ENCODE measurements around the gene CD300H.

The CD300H gene

GRCh38 chr17:74567397-74567796, at the start of gene CD300H:
CD300H (minus strand) TSS chr17:74567509.
- peak; percentile 8 to 39 for DNase-seq

- no peak for DNase-seq
Measured at GRCh38 chr17:74616696-74617095, 49.4 kb upstream of the CD300H start.

GRCh38 chr17:74612046-74612445, 44.7 kb upstream of the CD300H start:
- DNase-seq, result no peak

- no peak for DNase-seq
Measured at GRCh38 chr17:74610108-74610507, 42.8 kb upstream of the CD300H start.

- no peak for DNase-seq
Measured at GRCh38 chr17:74608511-74608910, 41.2 kb upstream of the CD300H start.

- DNase-seq, result no peak
Measured at GRCh38 chr17:74607221-74607620, 39.9 kb upstream of the CD300H start.

- no peak for DNase-seq
Measured at GRCh38 chr17:74606050-74606449, 38.7 kb upstream of the CD300H start.

- DNase-seq, result no peak
Measured at GRCh38 chr17:74605361-74605760, 38.1 kb upstream of the CD300H start.

GRCh38 chr17:74604761-74605160, 37.5 kb upstream of the CD300H start:
- DNase-seq, result no peak

GRCh38 chr17:74604200-74604599, 36.9 kb upstream of the CD300H start:
- no peak for DNase-seq

- DNase-seq, result no peak
Measured at GRCh38 chr17:74603746-74604145, 36.4 kb upstream of the CD300H start.

GRCh38 chr17:74603037-74603635, 35.8 kb upstream of the CD300H start:
- DNase-seq, result no peak

GRCh38 chr17:74601944-74602572, 34.7 kb upstream of the CD300H start:
- DNase-seq, result peak; percentile 34 to 36

- DNase-seq, result peak in 1 of 2 donors; percentile 27
Measured at GRCh38 chr17:74599448-74599939, 32.2 kb upstream of the CD300H start.

- peak in 1 of 2 donors; percentile 35 for DNase-seq
Measured at GRCh38 chr17:74599023-74599399, 31.7 kb upstream of the CD300H start.

- no peak for DNase-seq
Measured at GRCh38 chr17:74598346-74599022, 31.2 kb upstream of the CD300H start.

- no peak for DNase-seq
Measured at GRCh38 chr17:74597069-74597790, 29.9 kb upstream of the CD300H start.

- no peak for DNase-seq
Measured at GRCh38 chr17:74595037-74595750, 27.9 kb upstream of the CD300H start.

- DNase-seq, result peak in 1 of 2 donors; percentile 32
Measured at GRCh38 chr17:74592087-74592990, 25.0 kb upstream of the CD300H start, which contains the start of gene CD300LD. CD300LD (minus strand) TSS chr17:74592283; CDS start chr17:74592202, 81 bp downstream.

- DNase-seq, result no peak
Measured at GRCh38 chr17:74591503-74591902, 24.2 kb upstream of the CD300H start.

GRCh38 chr17:74585711-74586110, 18.4 kb upstream of the CD300H start:
- no peak for DNase-seq
